ENCODE data around the gene SCT.
"Not testable (repeated sequence)": the region's sequence is repeated elsewhere in the genome, so short reads cannot be mapped to it uniquely, and the experiment has no call there.

The SCT gene

GRCh38 chr11:656866-657265 lies 29.9 kb upstream of the SCT start:
- Histone ChIP-seq H3K9ac (ENCODE audit: low read length) (no peak overlapping the region), H3K36me3 (ENCODE audit: insufficient read depth, low read length) (no peaks in the 10 kb centered on the region), H3K27me3 (ENCODE audit: control insufficient read depth in 1 of 2, insufficient read depth in 2 of 2, low read length in 2 of 2) (no peaks in the 10 kb centered on the region)

GRCh38 chr11:656426-656825 lies 29.4 kb upstream of the SCT start:
- H3K36me3 ChIP-seq (ENCODE audit: insufficient read depth, low read length): no peaks in the 10 kb centered on the region
- H3K9ac ChIP-seq (ENCODE audit: low read length): no peak overlapping the region
- H3K27ac ChIP-seq (ENCODE audit: low read depth, low read length): no peak overlapping the region
- no peaks in the 10 kb centered on the region for H3K27me3 ChIP-seq (ENCODE audit: control insufficient read depth in 1 of 2, insufficient read depth in 2 of 2, low read length in 2 of 2)
- H3K4me3 ChIP-seq (ENCODE audit: low read depth in 1 of 2, low read length in 2 of 2): no peak overlapping the region
- no peaks in the 10 kb centered on the region for H3K4me1 ChIP-seq (ENCODE audit: insufficient read depth, low read length)
- no peaks in the 10 kb centered on the region for H3K9me3 ChIP-seq (ENCODE audit: low read length)

More at GRCh38 chr11:656866-657265, 29.9 kb upstream of the SCT start:
- Histone ChIP-seq H3K27ac (ENCODE audit: low read depth, low read length) (no peak overlapping the region), H3K4me3 (ENCODE audit: low read depth in 1 of 2, low read length in 2 of 2) (no peak overlapping the region), H3K4me1 (ENCODE audit: insufficient read depth, low read length) (no peaks in the 10 kb centered on the region), H3K9me3 (ENCODE audit: low read length) (no peaks in the 10 kb centered on the region)

- Histone ChIP-seq H3K9ac (ENCODE audit: low read length) (no peak overlapping the region), H3K4me1 (ENCODE audit: insufficient read depth, low read length) (no peaks in the 10 kb centered on the region), H3K36me3 (ENCODE audit: insufficient read depth, low read length) (no peaks in the 10 kb centered on the region)
Observed at GRCh38 chr11:655036-655726, 28.2 kb upstream of the SCT start.

GRCh38 chr11:654444-654843 lies 27.5 kb upstream of the SCT start:
- not testable (repeated sequence) for H3K27ac ChIP-seq (ENCODE audit: low read depth, low read length); H3K27me3 ChIP-seq (ENCODE audit: control insufficient read depth in 1 of 2, insufficient read depth in 2 of 2, low read length in 2 of 2); H3K4me1 ChIP-seq (ENCODE audit: insufficient read depth, low read length); H3K4me3 ChIP-seq (ENCODE audit: low read depth in 1 of 2, low read length in 2 of 2); H3K36me3 ChIP-seq (ENCODE audit: insufficient read depth, low read length); H3K9me3 ChIP-seq (ENCODE audit: low read length); H3K9ac ChIP-seq (ENCODE audit: low read length)

More at GRCh38 chr11:655036-655726, 28.2 kb upstream of the SCT start:
- Histone ChIP-seq H3K27me3 (ENCODE audit: control insufficient read depth in 1 of 2, insufficient read depth in 2 of 2, low read length in 2 of 2) (no peaks in the 10 kb centered on the region), H3K27ac (ENCODE audit: low read depth, low read length) (no peak overlapping the region), H3K4me3 (ENCODE audit: low read depth in 1 of 2, low read length in 2 of 2) (no peak overlapping the region), H3K9me3 (ENCODE audit: low read length) (no peaks in the 10 kb centered on the region)

- peaks cover 9% of the 10 kb centered on the region for H3K36me3 ChIP-seq (ENCODE audit: insufficient read depth, low read length)
- no peak overlapping the region for H3K9ac ChIP-seq (ENCODE audit: low read length)
- no peaks in the 10 kb centered on the region for H3K27me3 ChIP-seq (ENCODE audit: control insufficient read depth in 1 of 2, insufficient read depth in 2 of 2, low read length in 2 of 2)
- no peak overlapping the region for H3K27ac ChIP-seq (ENCODE audit: low read depth, low read length)
- H3K9me3 ChIP-seq (ENCODE audit: low read length): no peaks in the 10 kb centered on the region
- no peaks in the 10 kb centered on the region for H3K4me1 ChIP-seq (ENCODE audit: insufficient read depth, low read length)
- no peak overlapping the region for H3K4me3 ChIP-seq (ENCODE audit: low read depth in 1 of 2, low read length in 2 of 2)
Observed at GRCh38 chr11:653837-654236, 26.9 kb upstream of the SCT start.

GRCh38 chr11:653136-653535 lies 26.2 kb upstream of the SCT start:
- not testable (repeated sequence) for H3K9me3 ChIP-seq (ENCODE audit: low read length)

GRCh38 chr11:650482-650881 lies 23.5 kb upstream of the SCT start:
- Histone ChIP-seq H3K9me3 (ENCODE audit: low read length) (no peaks in the 10 kb centered on the region), H3K27me3 (ENCODE audit: control insufficient read depth in 1 of 2, insufficient read depth in 2 of 2, low read length in 2 of 2) (no peaks in the 10 kb centered on the region), H3K4me3 (ENCODE audit: low read depth in 1 of 2, low read length in 2 of 2) (no peak overlapping the region), H3K4me1 (ENCODE audit: insufficient read depth, low read length) (no peaks in the 10 kb centered on the region), H3K27ac (ENCODE audit: low read depth, low read length) (no peak overlapping the region), H3K9ac (ENCODE audit: low read length) (no peak overlapping the region), H3K36me3 (ENCODE audit: insufficient read depth, low read length) (peaks cover 9% of the 10 kb centered on the region)

More at GRCh38 chr11:653136-653535, 26.2 kb upstream of the SCT start:
- H3K27me3 ChIP-seq (ENCODE audit: control insufficient read depth in 1 of 2, insufficient read depth in 2 of 2, low read length in 2 of 2); H3K9ac ChIP-seq (ENCODE audit: low read length); H3K4me3 ChIP-seq (ENCODE audit: low read depth in 1 of 2, low read length in 2 of 2); H3K27ac ChIP-seq (ENCODE audit: low read depth, low read length); H3K36me3 ChIP-seq (ENCODE audit: insufficient read depth, low read length); H3K4me1 ChIP-seq (ENCODE audit: insufficient read depth, low read length): not testable (repeated sequence)

- H3K9me3 ChIP-seq (ENCODE audit: low read length); H3K9ac ChIP-seq (ENCODE audit: low read length); H3K27me3 ChIP-seq (ENCODE audit: control insufficient read depth in 1 of 2, insufficient read depth in 2 of 2, low read length in 2 of 2); H3K27ac ChIP-seq (ENCODE audit: low read depth, low read length); H3K4me1 ChIP-seq (ENCODE audit: insufficient read depth, low read length); H3K4me3 ChIP-seq (ENCODE audit: low read depth in 1 of 2, low read length in 2 of 2); H3K36me3 ChIP-seq (ENCODE audit: insufficient read depth, low read length): not testable (repeated sequence)
Observed at GRCh38 chr11:647672-648158, 20.7 kb upstream of the SCT start.

- Histone ChIP-seq H3K36me3 (ENCODE audit: insufficient read depth, low read length) (peaks cover 17% of the 10 kb centered on the region), H3K4me3 (ENCODE audit: low read depth in 1 of 2, low read length in 2 of 2) (no peak overlapping the region)
Observed at GRCh38 chr11:646214-646613, 19.2 kb upstream of the SCT start.

GRCh38 chr11:645536-645935 lies 18.6 kb upstream of the SCT start:
- H3K27ac ChIP-seq (ENCODE audit: low read depth, low read length): no peak overlapping the region
- no peaks in the 10 kb centered on the region for H3K4me1 ChIP-seq (ENCODE audit: insufficient read depth, low read length)
- H3K9ac ChIP-seq (ENCODE audit: low read length): no peak overlapping the region
- no peaks in the 10 kb centered on the region for H3K9me3 ChIP-seq (ENCODE audit: low read length)
- peaks cover 17% of the 10 kb centered on the region for H3K36me3 ChIP-seq (ENCODE audit: insufficient read depth, low read length)
- H3K27me3 ChIP-seq (ENCODE audit: control insufficient read depth in 1 of 2, insufficient read depth in 2 of 2, low read length in 2 of 2): no peaks in the 10 kb centered on the region
- no peak overlapping the region for H3K4me3 ChIP-seq (ENCODE audit: low read depth in 1 of 2, low read length in 2 of 2)

More at GRCh38 chr11:646214-646613, 19.2 kb upstream of the SCT start:
- Histone ChIP-seq H3K9ac (ENCODE audit: low read length) (no peak overlapping the region), H3K27ac (ENCODE audit: low read depth, low read length) (no peak overlapping the region), H3K4me1 (ENCODE audit: insufficient read depth, low read length) (no peaks in the 10 kb centered on the region), H3K27me3 (ENCODE audit: control insufficient read depth in 1 of 2, insufficient read depth in 2 of 2, low read length in 2 of 2) (no peaks in the 10 kb centered on the region), H3K9me3 (ENCODE audit: low read length) (no peaks in the 10 kb centered on the region)

GRCh38 chr11:643849-644738 lies 17.1 kb upstream of the SCT start:
- no peaks in the 10 kb centered on the region for H3K4me1 ChIP-seq (ENCODE audit: insufficient read depth, low read length)
- no peak overlapping the region for H3K27ac ChIP-seq (ENCODE audit: low read depth, low read length)
- H3K4me3 ChIP-seq (ENCODE audit: low read depth in 1 of 2, low read length in 2 of 2): no peak overlapping the region
- H3K9ac ChIP-seq (ENCODE audit: low read length): no peak overlapping the region
- peaks cover 9% of the 10 kb centered on the region for H3K36me3 ChIP-seq (ENCODE audit: insufficient read depth, low read length)
- H3K9me3 ChIP-seq (ENCODE audit: low read length): no peaks in the 10 kb centered on the region
- H3K27me3 ChIP-seq (ENCODE audit: control insufficient read depth in 1 of 2, insufficient read depth in 2 of 2, low read length in 2 of 2): peaks cover 0 to 2% of the 10 kb centered on the region in 2 donors

All from muscle layer of colon (tissue), 2 donors.